K562 (cell line): ENCODE results near the gene ADK. TPM values are rescaled to one million over a fixed set of nuclear protein-coding genes. Genes with fewer than 3 reads are reported as not detected.

Experiments
- MAFG ChIP-seq: fragments of 450-650 bp; conservative IDR thresholded peaks from 2 replicates; pipeline ENCODE4 v1.6.1; 2016; ENCODE audit warnings: missing genetic modification characterization, missing compliant biosample characterization
- MAZ ChIP-seq, 2 experiments: fragments of 450-650 bp in 1 of 2; sonication (generic) in 1 of 2; formaldehyde crosslinking; IDR thresholded peaks in 1 of 2; conservative IDR thresholded peaks in 1 of 2; 2 replicates each; pipeline versions ENCODE4 v1.4.0 to v1.5.0; 2020; ENCODE audit warnings: mild to moderate bottlenecking in 1 of 2, missing genetic modification reagents in 1 of 2
- NELFE ChIP-seq: IDR thresholded peaks from 2 replicates; pipeline ENCODE4 v1.6.1; 2011; ENCODE audit warnings: mild to moderate bottlenecking; ENCODE audit not compliant: insufficient read depth, insufficient read length
- NONO ChIP-seq, 2 experiments: fragments of 200-400 bp in 1 of 2; fragments of 450-650 bp in 1 of 2; formaldehyde crosslinking in 1 of 2; IDR thresholded peaks; 2 replicates each; pipeline ENCODE4 v1.6.1; 2017; ENCODE audit warnings: low read depth in 2 of 2, mild to moderate bottlenecking in 2 of 2, moderate library complexity in 2 of 2, low read length in 1 of 2
- SMAD3 ChIP-seq: fragments of 450-650 bp; formaldehyde crosslinking; conservative IDR thresholded peaks from 2 replicates; pipeline ENCODE4 v1.4.0; 2020; ENCODE audit warnings: mild to moderate bottlenecking
- WHSC1 ChIP-seq: IDR thresholded peaks from one replicate; pipeline ENCODE4 v1.6.1; 2012; ENCODE audit warnings: low read length, control low read depth, inconsistent platforms
- ZNF184 ChIP-seq: sonication (generic); formaldehyde crosslinking; IDR thresholded peaks from 2 replicates; pipeline ENCODE4 v1.5.0; 2020; ENCODE audit warnings: missing genetic modification reagents
- ZNF263 ChIP-seq: sonication (generic); formaldehyde crosslinking; IDR thresholded peaks from 2 replicates; pipeline ENCODE4 v1.8.0; 2022; ENCODE audit warnings: mild to moderate bottlenecking, missing genetic modification reagents, borderline replicate concordance
- ZNF561 ChIP-seq: fragments of 450-650 bp; formaldehyde crosslinking; conservative IDR thresholded peaks from 2 replicates; pipeline ENCODE4 v1.4.0; 2020; ENCODE audit warnings: mild to moderate bottlenecking, moderate library complexity
- polyA plus RNA-seq, 8 experiments: library from polyadenylated mRNA; depleted of rRNA in 4 of 8; stranded (reverse) in 5 of 8; unstranded in 3 of 8; fragments of >200 nt; fragmentation: Nextera tagmentation in 2 of 8; fragmentation: Illumina TruSeq in 1 of 8; extraction: Ambion mirVana in 2 of 8; extraction: Trizol in 1 of 8; gene quantifications; 2 replicates each; pipeline versions ENCODE4 v1.2.1 to v1.2.3, GENCODE V29; 2011 to 2014; ENCODE audit warnings: inconsistent platforms in 1 of 8, missing spikeins in 1 of 8
- total RNA-seq, 7 experiments: library from RNA; depleted of rRNA in 6 of 7; stranded (reverse); fragments of >200 nt in 6 of 7; fragmentation: Illumina TruSeq in 2 of 7; extraction: Trizol in 2 of 7; gene quantifications; 2 replicates each; pipeline versions ENCODE4 v1.2.1 to v1.2.3, GENCODE V29; 2011 to 2021; ENCODE audit warnings: low replicate concordance in 1 of 7
- TF ChIP-seq, protein P1 (sequence below): fragments of 250-450 bp; sonication (Bioruptor Pico); IDR thresholded peaks from 2 replicates; pipeline ENCODE4 v1.6.1; 2021; ENCODE audit warnings: mild to moderate bottlenecking
- TF ChIP-seq, protein P2 (sequence below): fragments of 450-650 bp; IDR thresholded peaks from 2 replicates; pipeline ENCODE4 v1.6.1; 2018; ENCODE audit warnings: mild to moderate bottlenecking, low read depth; ENCODE audit not compliant: partially characterized antibody
- TF ChIP-seq, protein P3 (sequence below): sonication (generic); formaldehyde crosslinking; IDR thresholded peaks from 2 replicates; pipeline ENCODE4 v1.8.1; 2023; ENCODE audit warnings: mild to moderate bottlenecking, missing genetic modification reagents
- TF ChIP-seq, protein P4 (sequence below): fragments of 450-650 bp; IDR thresholded peaks from 2 replicates; pipeline ENCODE4 v1.6.1; 2014; ENCODE audit warnings: low read depth, mild to moderate bottlenecking, moderate library complexity, borderline replicate concordance
- TF ChIP-seq, protein P5 (sequence below), 2 experiments: fragments of 450-650 bp in 1 of 2; sonication (generic) in 1 of 2; formaldehyde crosslinking in 1 of 2; IDR thresholded peaks in 1 of 2; conservative IDR thresholded peaks in 1 of 2; 2 replicates each; pipeline versions ENCODE4 v1.6.1 to v1.8.1; 2016 to 2023; ENCODE audit warnings: mild to moderate bottlenecking in 2 of 2, moderate library complexity in 2 of 2, inconsistent platforms in 1 of 2, missing genetic modification reagents in 1 of 2
- TF ChIP-seq, protein P6 (sequence below), 2 experiments: IDR thresholded peaks; 2 replicates each; pipeline ENCODE4 v1.6.1; 2012; ENCODE audit warnings: improper control_type of control experiment in 2 of 2, low read depth in 2 of 2, low read length in 2 of 2, borderline replicate concordance in 1 of 2

ADK gene
- total and polyA plus RNA-seq, 9 of the 15 experiments (the other 6 are each of a cell fraction or from before 2014, with no cell fraction given), result 54.2 to 97.8 (median 73.6) TPM

DNA sequence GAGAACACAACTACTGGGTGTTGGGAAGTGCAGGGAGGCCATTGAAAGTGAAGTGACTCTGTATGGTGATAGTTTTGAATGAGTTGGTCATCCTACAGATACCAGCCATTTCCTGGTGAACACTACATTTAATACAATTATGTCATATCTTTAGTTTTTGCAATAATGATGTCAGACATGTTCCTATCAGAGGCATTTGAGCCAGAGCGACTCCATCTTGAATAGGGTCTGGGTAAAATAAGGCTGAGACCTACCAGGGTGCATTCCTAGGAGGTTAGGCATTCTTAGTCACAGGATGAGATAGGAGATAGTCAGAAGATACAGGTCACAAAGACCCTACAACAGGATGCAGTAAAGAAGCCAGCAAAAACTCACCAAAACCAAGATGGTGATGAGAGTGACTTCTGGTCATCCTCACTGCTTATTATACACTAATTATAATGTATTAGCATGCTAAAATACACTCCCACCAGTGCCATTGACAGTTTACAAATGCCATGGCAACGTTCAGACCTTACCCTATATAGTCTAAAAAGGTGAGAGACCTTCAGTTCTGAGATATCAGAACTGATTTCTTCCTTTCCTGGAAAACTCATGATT is 28.2 kb downstream of the ADK start (continued):
- TF ChIP-seq ZNF561 (CRISPR knock-in tag) (no peak), MAZ (CRISPR knock-in tag; conservative IDR thresholded peaks at IDR 0.05 in 1 of 2, IDR thresholded peaks at IDR 0.05 in 1 of 2) (peak in 1 of 2 experiments; percentile 77; a peak in 2 of 4 replicates), MAFG (peak; percentile 28; the same call in 1 of the 2 replicates), ZNF263 (CRISPR knock-in tag) (no peak), WHSC1 (no peak), NELFE (no peak), NONO (IDR thresholded peaks at IDR 0.05; ENCODE audit: low read depth in 2 of 2, low read length in 1 of 2) (no peak), SMAD3 (CRISPR knock-in tag) (peak; percentile 97), ZNF184 (CRISPR knock-in tag) (no peak)
- TF ChIP-seq, protein P1, sequence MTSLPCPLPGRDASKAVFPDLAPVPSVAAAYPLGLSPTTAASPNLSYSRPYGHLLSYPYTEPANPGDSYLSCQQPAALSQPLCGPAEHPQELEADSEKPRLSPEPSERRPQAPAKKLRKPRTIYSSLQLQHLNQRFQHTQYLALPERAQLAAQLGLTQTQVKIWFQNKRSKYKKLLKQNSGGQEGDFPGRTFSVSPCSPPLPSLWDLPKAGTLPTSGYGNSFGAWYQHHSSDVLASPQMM (CRISPR knock-in tag), result no peak
- TF ChIP-seq, protein P2, sequence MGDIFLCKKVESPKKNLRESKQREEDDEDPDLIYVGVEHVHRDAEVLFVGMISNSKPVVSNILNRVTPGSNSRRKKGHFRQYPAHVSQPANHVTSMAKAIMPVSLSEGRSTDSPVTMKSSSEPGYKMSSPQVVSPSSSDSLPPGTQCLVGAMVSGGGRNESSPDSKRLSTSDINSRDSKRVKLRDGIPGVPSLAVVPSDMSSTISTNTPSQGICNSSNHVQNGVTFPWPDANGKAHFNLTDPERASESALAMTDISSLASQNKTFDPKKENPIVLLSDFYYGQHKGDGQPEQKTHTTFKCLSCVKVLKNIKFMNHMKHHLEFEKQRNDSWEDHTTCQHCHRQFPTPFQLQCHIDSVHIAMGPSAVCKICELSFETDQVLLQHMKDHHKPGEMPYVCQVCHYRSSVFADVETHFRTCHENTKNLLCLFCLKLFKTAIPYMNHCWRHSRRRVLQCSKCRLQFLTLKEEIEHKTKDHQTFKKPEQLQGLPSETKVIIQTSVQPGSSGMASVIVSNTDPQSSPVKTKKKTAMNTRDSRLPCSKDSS, result no peak
- TF ChIP-seq, protein P3, sequence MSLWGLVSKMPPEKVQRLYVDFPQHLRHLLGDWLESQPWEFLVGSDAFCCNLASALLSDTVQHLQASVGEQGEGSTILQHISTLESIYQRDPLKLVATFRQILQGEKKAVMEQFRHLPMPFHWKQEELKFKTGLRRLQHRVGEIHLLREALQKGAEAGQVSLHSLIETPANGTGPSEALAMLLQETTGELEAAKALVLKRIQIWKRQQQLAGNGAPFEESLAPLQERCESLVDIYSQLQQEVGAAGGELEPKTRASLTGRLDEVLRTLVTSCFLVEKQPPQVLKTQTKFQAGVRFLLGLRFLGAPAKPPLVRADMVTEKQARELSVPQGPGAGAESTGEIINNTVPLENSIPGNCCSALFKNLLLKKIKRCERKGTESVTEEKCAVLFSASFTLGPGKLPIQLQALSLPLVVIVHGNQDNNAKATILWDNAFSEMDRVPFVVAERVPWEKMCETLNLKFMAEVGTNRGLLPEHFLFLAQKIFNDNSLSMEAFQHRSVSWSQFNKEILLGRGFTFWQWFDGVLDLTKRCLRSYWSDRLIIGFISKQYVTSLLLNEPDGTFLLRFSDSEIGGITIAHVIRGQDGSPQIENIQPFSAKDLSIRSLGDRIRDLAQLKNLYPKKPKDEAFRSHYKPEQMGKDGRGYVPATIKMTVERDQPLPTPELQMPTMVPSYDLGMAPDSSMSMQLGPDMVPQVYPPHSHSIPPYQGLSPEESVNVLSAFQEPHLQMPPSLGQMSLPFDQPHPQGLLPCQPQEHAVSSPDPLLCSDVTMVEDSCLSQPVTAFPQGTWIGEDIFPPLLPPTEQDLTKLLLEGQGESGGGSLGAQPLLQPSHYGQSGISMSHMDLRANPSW (CRISPR knock-in tag), result no peak
- TF ChIP-seq, protein P4, sequence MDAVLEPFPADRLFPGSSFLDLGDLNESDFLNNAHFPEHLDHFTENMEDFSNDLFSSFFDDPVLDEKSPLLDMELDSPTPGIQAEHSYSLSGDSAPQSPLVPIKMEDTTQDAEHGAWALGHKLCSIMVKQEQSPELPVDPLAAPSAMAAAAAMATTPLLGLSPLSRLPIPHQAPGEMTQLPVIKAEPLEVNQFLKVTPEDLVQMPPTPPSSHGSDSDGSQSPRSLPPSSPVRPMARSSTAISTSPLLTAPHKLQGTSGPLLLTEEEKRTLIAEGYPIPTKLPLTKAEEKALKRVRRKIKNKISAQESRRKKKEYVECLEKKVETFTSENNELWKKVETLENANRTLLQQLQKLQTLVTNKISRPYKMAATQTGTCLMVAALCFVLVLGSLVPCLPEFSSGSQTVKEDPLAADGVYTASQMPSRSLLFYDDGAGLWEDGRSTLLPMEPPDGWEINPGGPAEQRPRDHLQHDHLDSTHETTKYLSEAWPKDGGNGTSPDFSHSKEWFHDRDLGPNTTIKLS, result no peak
- TF ChIP-seq, protein P5, sequence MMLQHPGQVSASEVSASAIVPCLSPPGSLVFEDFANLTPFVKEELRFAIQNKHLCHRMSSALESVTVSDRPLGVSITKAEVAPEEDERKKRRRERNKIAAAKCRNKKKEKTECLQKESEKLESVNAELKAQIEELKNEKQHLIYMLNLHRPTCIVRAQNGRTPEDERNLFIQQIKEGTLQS (IDR thresholded peaks at IDR 0.05), result no peak
- TF ChIP-seq, protein P5 (CRISPR knock-in tag; conservative IDR thresholded peaks at IDR 0.05), result no peak
- TF ChIP-seq, protein P6, sequence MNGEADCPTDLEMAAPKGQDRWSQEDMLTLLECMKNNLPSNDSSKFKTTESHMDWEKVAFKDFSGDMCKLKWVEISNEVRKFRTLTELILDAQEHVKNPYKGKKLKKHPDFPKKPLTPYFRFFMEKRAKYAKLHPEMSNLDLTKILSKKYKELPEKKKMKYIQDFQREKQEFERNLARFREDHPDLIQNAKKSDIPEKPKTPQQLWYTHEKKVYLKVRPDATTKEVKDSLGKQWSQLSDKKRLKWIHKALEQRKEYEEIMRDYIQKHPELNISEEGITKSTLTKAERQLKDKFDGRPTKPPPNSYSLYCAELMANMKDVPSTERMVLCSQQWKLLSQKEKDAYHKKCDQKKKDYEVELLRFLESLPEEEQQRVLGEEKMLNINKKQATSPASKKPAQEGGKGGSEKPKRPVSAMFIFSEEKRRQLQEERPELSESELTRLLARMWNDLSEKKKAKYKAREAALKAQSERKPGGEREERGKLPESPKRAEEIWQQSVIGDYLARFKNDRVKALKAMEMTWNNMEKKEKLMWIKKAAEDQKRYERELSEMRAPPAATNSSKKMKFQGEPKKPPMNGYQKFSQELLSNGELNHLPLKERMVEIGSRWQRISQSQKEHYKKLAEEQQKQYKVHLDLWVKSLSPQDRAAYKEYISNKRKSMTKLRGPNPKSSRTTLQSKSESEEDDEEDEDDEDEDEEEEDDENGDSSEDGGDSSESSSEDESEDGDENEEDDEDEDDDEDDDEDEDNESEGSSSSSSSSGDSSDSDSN (IDR thresholded peaks at IDR 0.05; ENCODE audit: borderline replicate concordance in 1 of 2, low read depth in 2 of 2, low read length in 2 of 2), result no peak
